Neural progenitor cell (in vitro differentiated cells): ENCODE measurements around the gene IDH1. TPM values are rescaled to one million over a fixed set of nuclear protein-coding genes. Genes with fewer than 3 reads are reported as not detected.
"Not testable (repeated sequence)": the region's sequence is repeated elsewhere in the genome, so short reads cannot be mapped to it uniquely, and the experiment has no call there.

Experiments
- DNase-seq: peaks from one replicate; pipeline ENCODE4 v3.0.0-alpha.2; 2016; ENCODE audit warnings: low spot score
- H2AFZ ChIP-seq: fragments of 200-600 bp; sonication (generic); replicated peaks from 2 replicates; pipeline ENCODE4 v1.6.1; 2016; ENCODE audit warnings: antibody characterized with exemption
- H3F3A ChIP-seq: fragments of 200-600 bp; sonication (generic); 2 replicates; pipeline ENCODE4 v1.6.1; 2016; ENCODE audit warnings: antibody characterized with exemption, low read depth
- H3K27ac ChIP-seq: fragments of 200-600 bp; sonication (generic); 2 replicates; pipeline ENCODE4 v1.5.1; 2016; ENCODE audit warnings: mild to moderate bottlenecking
- H3K27me3 ChIP-seq: fragments of 200-600 bp; sonication (generic); 2 replicates; pipeline ENCODE4 v1.6.1; 2016; ENCODE audit warnings: mild to moderate bottlenecking, moderate library complexity
- H3K36me3 ChIP-seq: fragments of 200-600 bp; sonication (generic); 2 replicates; pipeline ENCODE4 v1.5.1; 2016
- H3K4me1 ChIP-seq: fragments of 200-600 bp; sonication (generic); 2 replicates; pipeline ENCODE4 v1.6.1; 2016; ENCODE audit warnings: mixed run types
- H3K4me2 ChIP-seq: fragments of 200-600 bp; sonication (generic); 2 replicates; pipeline ENCODE4 v1.6.1; 2016
- H3K4me3 ChIP-seq: fragments of 200-600 bp; sonication (generic); 2 replicates; pipeline ENCODE4 v1.5.1; 2016
- H3K79me2 ChIP-seq: fragments of 200-600 bp; sonication (generic); 2 replicates; pipeline ENCODE4 v1.6.1; 2016; ENCODE audit warnings: low read depth
- H3K9ac ChIP-seq: fragments of 200-600 bp; sonication (generic); 2 replicates; pipeline ENCODE4 v1.6.1; 2016
- H3K9me3 ChIP-seq: fragments of 200-600 bp; sonication (generic); 2 replicates; pipeline ENCODE4 v1.5.1; 2016; ENCODE audit warnings: low read depth
- H4K20me1 ChIP-seq: fragments of 200-600 bp; sonication (generic); 2 replicates; pipeline ENCODE4 v1.6.1; 2016; ENCODE audit warnings: low read depth
- H3K27ac Mint-ChIP-seq: 3 replicates; pipeline ENCODE4 v1.8.0; 2021; ENCODE audit warnings: mixed read lengths
- H3K27me3 Mint-ChIP-seq: 2 replicates; pipeline ENCODE4 v1.8.0; 2022; ENCODE audit warnings: low read depth, mild to moderate bottlenecking, inconsistent platforms, moderate library complexity, mixed read lengths; ENCODE audit not compliant: insufficient read depth
- H3K36me3 Mint-ChIP-seq: 3 replicates; pipeline ENCODE4 v1.8.0; 2021; ENCODE audit warnings: mixed read lengths
- H3K4me1 Mint-ChIP-seq: 3 replicates; pipeline ENCODE4 v1.8.0; 2021; ENCODE audit warnings: mixed read lengths
- H3K4me3 Mint-ChIP-seq: 3 replicates; pipeline ENCODE4 v1.8.0; 2021; ENCODE audit warnings: mild to moderate bottlenecking, moderate library complexity, mixed read lengths
- H3K9me3 Mint-ChIP-seq: 3 replicates; pipeline ENCODE4 v1.8.0; 2020; ENCODE audit warnings: mixed read lengths
- CTCF ChIP-seq: fragments of 200-600 bp; sonication (generic); IDR thresholded peaks from 2 replicates; pipeline ENCODE4 v1.5.1; 2017; ENCODE audit warnings: antibody characterized with exemption, mild to moderate bottlenecking
- EZH2 ChIP-seq: fragments of 200-600 bp; sonication (generic); IDR thresholded peaks from 2 replicates; pipeline ENCODE4 v1.6.1; 2017; ENCODE audit warnings: antibody characterized with exemption, mild to moderate bottlenecking, moderate library complexity
- EZH2phosphoT487 ChIP-seq: fragments of 200-600 bp; sonication (generic); IDR thresholded peaks from 2 replicates; pipeline ENCODE4 v1.6.1; 2017; ENCODE audit warnings: antibody characterized with exemption
- total RNA-seq: library from RNA; depleted of rRNA; stranded (reverse); fragments of >200 nt; gene quantifications from 2 replicates; pipeline ENCODE4 v1.2.3, GENCODE V29; 2015; ENCODE audit warnings: low replicate concordance

IDH1 gene
- total RNA-seq, 1 donor from 2014 or later, result 308 TPM

- no peaks in the 10 kb centered on the region for H3K36me3 ChIP-seq
- TF ChIP-seq CTCF (no peak), EZH2 (no peak), EZH2phosphoT487 (no peak)
- H3K4me1 ChIP-seq, result no peaks in the 10 kb centered on the region
- no peak overlapping the region for H3K9ac ChIP-seq
- no peak overlapping the region for H3K4me3 Mint-ChIP-seq
- H3K27ac ChIP-seq, result no peak overlapping the region
- no peak overlapping the region for H3K4me3 ChIP-seq
- no peaks in the 10 kb centered on the region for H3K4me1 Mint-ChIP-seq
- H2AFZ ChIP-seq, result no peak overlapping the region
- H3K36me3 Mint-ChIP-seq, result no peaks in the 10 kb centered on the region
- H3K79me2 ChIP-seq, result no peaks in the 10 kb centered on the region
- H3K27me3 ChIP-seq, result no peaks in the 10 kb centered on the region
- no peaks in the 10 kb centered on the region for H3K9me3 ChIP-seq
- no peaks in the 10 kb centered on the region for H4K20me1 ChIP-seq
- no peak for DNase-seq
- H3K27me3 Mint-ChIP-seq, result peaks cover 2% of the 10 kb centered on the region
- H3K27ac Mint-ChIP-seq, result no peak overlapping the region
- no peak overlapping the region for H3K4me2 ChIP-seq
- H3K9me3 Mint-ChIP-seq, result peaks cover 20% of the 10 kb centered on the region
- H3F3A ChIP-seq, result no peaks in the 10 kb centered on the region
These were observed 30.1 kb downstream of the IDH1 start for GRCh38 chr2:208224802-208225201.

- H3K4me1 Mint-ChIP-seq, result no peaks in the 10 kb centered on the region
- Histone ChIP-seq H2AFZ (no peak overlapping the region), H3K9ac (no peak overlapping the region)
These were observed 32.5 kb downstream of the IDH1 start for GRCh38 chr2:208222351-208222750.

GRCh38 chr2:208221873-208222272, 33.0 kb downstream of the IDH1 start:
- peaks cover 19% of the 10 kb centered on the region for H3K9me3 Mint-ChIP-seq
- not testable (repeated sequence) for H3K36me3 ChIP-seq, H3K27me3 ChIP-seq, H3K4me3 Mint-ChIP-seq, H3K27ac ChIP-seq, H3K4me1 ChIP-seq, DNase-seq, H3K9me3 ChIP-seq, H3K9ac ChIP-seq, H2AFZ ChIP-seq, H3K4me1 Mint-ChIP-seq, H4K20me1 ChIP-seq, H3K27ac Mint-ChIP-seq, H3K79me2 ChIP-seq, H3F3A ChIP-seq, H3K27me3 Mint-ChIP-seq, H3K4me3 ChIP-seq, H3K4me2 ChIP-seq, H3K36me3 Mint-ChIP-seq

More at GRCh38 chr2:208222351-208222750, 32.5 kb downstream of the IDH1 start:
- no peaks in the 10 kb centered on the region for H3K79me2 ChIP-seq
- H3K36me3 ChIP-seq, result no peaks in the 10 kb centered on the region
- H4K20me1 ChIP-seq, result no peaks in the 10 kb centered on the region
- Mint-ChIP-seq H3K36me3 (no peaks in the 10 kb centered on the region), H3K27ac (no peak overlapping the region), H3K4me3 (no peak overlapping the region), H3K9me3 (peaks cover 20% of the 10 kb centered on the region), H3K27me3 (peaks cover 2% of the 10 kb centered on the region)
- H3F3A ChIP-seq, result no peaks in the 10 kb centered on the region
- H3K9me3 ChIP-seq, result no peaks in the 10 kb centered on the region
- H3K4me2 ChIP-seq, result no peak overlapping the region
- H3K27me3 ChIP-seq, result no peaks in the 10 kb centered on the region
- H3K4me3 ChIP-seq, result no peak overlapping the region
- no peak for TF ChIP-seq CTCF
- no peak for TF ChIP-seq EZH2phosphoT487
- no peak for TF ChIP-seq EZH2
- H3K4me1 ChIP-seq, result no peaks in the 10 kb centered on the region
- H3K27ac ChIP-seq, result no peak overlapping the region
- DNase-seq, result no peak

- H3F3A ChIP-seq, result no peaks in the 10 kb centered on the region
- no peaks in the 10 kb centered on the region for H3K9me3 ChIP-seq
- Mint-ChIP-seq H3K9me3 (peaks cover 4% of the 10 kb centered on the region), H3K27me3 (peaks cover 2% of the 10 kb centered on the region), H3K36me3 (no peaks in the 10 kb centered on the region), H3K27ac (no peak overlapping the region), H3K4me1 (peaks cover 2% of the 10 kb centered on the region), H3K4me3 (no peak overlapping the region)
- H3K4me1 ChIP-seq, result peaks cover 3% of the 10 kb centered on the region
- no peaks in the 10 kb centered on the region for H3K27me3 ChIP-seq
- DNase-seq, result no peak
- TF ChIP-seq EZH2phosphoT487, result no peak
- TF ChIP-seq CTCF, result no peak
- no peak for TF ChIP-seq EZH2
- H4K20me1 ChIP-seq, result no peaks in the 10 kb centered on the region
- no peak overlapping the region for H2AFZ ChIP-seq
- no peak overlapping the region for H3K4me3 ChIP-seq
- no peak overlapping the region for H3K9ac ChIP-seq
- no peaks in the 10 kb centered on the region for H3K36me3 ChIP-seq
- no peaks in the 10 kb centered on the region for H3K79me2 ChIP-seq
- no peak overlapping the region for H3K4me2 ChIP-seq
- no peak overlapping the region for H3K27ac ChIP-seq
These were observed 44.0 kb downstream of the IDH1 start for GRCh38 chr2:208210688-208211451.
